SK-N-SH (cell line): ENCODE measurements around the gene ADCYAP1R1. TPM values are rescaled to one million over a fixed set of nuclear protein-coding genes. Genes with fewer than 3 reads are reported as not detected.

Experiments used
- CTCF ChIA-PET: fragments of 300-600, 350-600 bp; formaldehyde crosslinking; extraction: SDS; loops from one replicate; lab custom pipeline; 2021; lab: Yijun Ruan, JAX
- POLR2A ChIA-PET: fragments of 350-600 bp; sonication (Branson Sonifier 250); formaldehyde crosslinking; extraction: SDS; loops from one replicate; lab custom pipeline; 2020; ENCODE audit warnings: antibody characterized with exemption, inconsistent platforms; lab: Yijun Ruan, JAX
- DNase-seq: peaks from one replicate; pipeline ENCODE4 v3.0.0; 2012
- H2AFZ ChIP-seq: fragments of 200-600 bp; sonication (generic); 2 replicates; pipeline ENCODE4 v1.8.1; 2016; ENCODE audit warnings: antibody characterized with exemption, mild to moderate bottlenecking, low read depth
- H3F3A ChIP-seq: fragments of 200-600 bp; sonication (generic); replicated peaks from 2 replicates; pipeline ENCODE3; 2016; ENCODE audit warnings: antibody characterized with exemption, mild to moderate bottlenecking; ENCODE audit not compliant: insufficient read depth
- H3K27ac ChIP-seq, 2 experiments: fragments of 200-500 bp in 1 of 2; fragments of 200-600 bp in 1 of 2; sonication (Bioruptor generic) in 1 of 2; sonication (generic), shearing (Covaris generic) in 1 of 2; 2 replicates each; pipeline versions ENCODE4 v1.5.1 to v1.6.1; 2014 to 2016; ENCODE audit warnings: low read depth in 2 of 2, inconsistent platforms in 1 of 2, low read length in 1 of 2, mild to moderate bottlenecking in 1 of 2, mixed read lengths in 1 of 2
- H3K27me3 ChIP-seq: fragments of 200-600 bp; sonication (generic), shearing (Covaris generic); 2 replicates; pipeline ENCODE4 v1.6.1; 2016; ENCODE audit warnings: mixed run types; ENCODE audit not compliant: insufficient read depth
- H3K36me3 ChIP-seq, 2 experiments: fragments of 200-500 bp in 1 of 2; fragments of 200-600 bp in 1 of 2; sonication (Bioruptor generic) in 1 of 2; sonication (generic) in 1 of 2; replicated peaks in 1 of 2; 2 replicates each; pipeline versions ENCODE3 to v1.5.1; 2014 to 2016; ENCODE audit warnings: low read length in 1 of 2, mild to moderate bottlenecking in 1 of 2; ENCODE audit not compliant: insufficient read depth in 2 of 2, control insufficient read depth in 1 of 2
- H3K4me1 ChIP-seq, 2 experiments: fragments of 200-500 bp in 1 of 2; fragments of 200-600 bp in 1 of 2; sonication (Bioruptor generic) in 1 of 2; sonication (generic), shearing (Covaris generic) in 1 of 2; 2 replicates each; pipeline versions ENCODE4 v1.5.1 to v1.6.1; 2014 to 2016; ENCODE audit warnings: low read depth in 1 of 2, low read length in 1 of 2, mixed run types in 1 of 2; ENCODE audit not compliant: insufficient read depth in 2 of 2, control insufficient read depth in 1 of 2
- H3K4me2 ChIP-seq: fragments of 200-600 bp; sonication (generic), shearing (Covaris generic); 2 replicates; pipeline ENCODE4 v1.6.1; 2017; ENCODE audit warnings: mixed run types
- H3K4me3 ChIP-seq, 2 experiments: fragments of 200-500 bp in 1 of 2; fragments of 200-600 bp in 1 of 2; sonication (Bioruptor generic) in 1 of 2; sonication (generic), shearing (Covaris generic) in 1 of 2; 2 replicates each; pipeline versions ENCODE4 v1.5.1 to v1.8.1; 2014 to 2016; ENCODE audit warnings: low read depth in 2 of 2, inconsistent platforms in 1 of 2, low read length in 1 of 2, mild to moderate bottlenecking in 1 of 2, mixed read lengths in 1 of 2, moderate library complexity in 1 of 2
- H3K79me2 ChIP-seq: fragments of 200-600 bp; sonication (generic); 2 replicates; pipeline ENCODE4 v1.8.1; 2017; ENCODE audit warnings: mild to moderate bottlenecking; ENCODE audit not compliant: insufficient read depth
- H3K9ac ChIP-seq: fragments of 200-600 bp; sonication (generic); 2 replicates; pipeline ENCODE4 v1.6.1; 2017; ENCODE audit warnings: mixed run types
- H3K9me2 ChIP-seq: fragments of 200-600 bp; sonication (generic); 2 replicates; pipeline ENCODE4 v1.6.1; 2017; ENCODE audit warnings: mixed run types
- H3K9me3 ChIP-seq: fragments of 200-600 bp; sonication (generic); 2 replicates; pipeline ENCODE4 v1.6.1; 2017; ENCODE audit warnings: mixed run types, mild to moderate bottlenecking, moderate library complexity
- H4K20me1 ChIP-seq: fragments of 200-600 bp; sonication (generic); 2 replicates; pipeline ENCODE4 v1.6.1; 2017; ENCODE audit warnings: mild to moderate bottlenecking, mixed run types; ENCODE audit not compliant: insufficient read depth
- CHD2 ChIP-seq: fragments of 150-350 bp; IDR thresholded peaks from 2 replicates; pipeline ENCODE4 v1.6.1; 2018; ENCODE audit warnings: low read length; ENCODE audit not compliant: partially characterized antibody
- EP300 ChIP-seq, 2 experiments: IDR thresholded peaks; 2 replicates each; pipeline versions ENCODE4 v1.4.0 to v1.6.1; 2012; ENCODE audit warnings: borderline replicate concordance in 1 of 2, low read depth in 1 of 2, low read length in 1 of 2
- JUND ChIP-seq: IDR thresholded peaks from 2 replicates; pipeline ENCODE4 v1.4.0; 2012
- RAD21 ChIP-seq: IDR thresholded peaks from 2 replicates; pipeline ENCODE4 v1.6.1; 2012; ENCODE audit warnings: mild to moderate bottlenecking, low read length
- RCOR1 ChIP-seq: fragments of 150-350 bp; IDR thresholded peaks from 2 replicates; pipeline ENCODE4 v1.6.1; 2017; ENCODE audit warnings: antibody characterized with exemption, low read length
- RFX5 ChIP-seq: IDR thresholded peaks from 2 replicates; pipeline ENCODE4 v1.6.1; 2012; ENCODE audit warnings: mild to moderate bottlenecking, improper control_type of control experiment, low read length
- SIN3A ChIP-seq: IDR thresholded peaks from 2 replicates; pipeline ENCODE4 v1.6.1; 2012; ENCODE audit warnings: low read depth, mild to moderate bottlenecking, low read length, moderate library complexity, borderline replicate concordance
- TAF1 ChIP-seq: IDR thresholded peaks from 2 replicates; pipeline ENCODE4 v1.6.1; 2012; ENCODE audit warnings: low read depth, mild to moderate bottlenecking, low read length, moderate library complexity, borderline replicate concordance
- TCF12 ChIP-seq: IDR thresholded peaks from 2 replicates; pipeline ENCODE4 v1.4.0; 2012
- WGBS: methylation state at CpG from one replicate; pipeline ENCODE4 v1.1.6; 2017; ENCODE audit warnings: low lambda C conversion rate; 5-methylcytosine and 5-hydroxymethylcytosine counted together
- polyA plus RNA-seq, 3 experiments: library from polyadenylated mRNA; depleted of rRNA; stranded (reverse); fragments of >200 nt; gene quantifications; 2 replicates each; pipeline ENCODE4 v1.2.3, GENCODE V29; 2012
- TF ChIP-seq, protein P1 (sequence below): IDR thresholded peaks from 2 replicates; pipeline ENCODE4 v1.6.1; 2012; ENCODE audit warnings: mild to moderate bottlenecking, low read depth, low read length, moderate library complexity
- TF ChIP-seq, protein P2 (sequence below): fragments of 150-350 bp; IDR thresholded peaks from 2 replicates; pipeline ENCODE4 v1.6.1; 2017; ENCODE audit warnings: antibody characterized with exemption, low read length, low read depth, borderline replicate concordance
- TF ChIP-seq, protein P3 (sequence below): IDR thresholded peaks from 2 replicates; pipeline ENCODE4 v1.4.0; 2012; ENCODE audit warnings: low read depth, borderline replicate concordance

The ADCYAP1R1 gene
- polyA plus RNA-seq, 1 of the 3 experiments (the other 2 are of a cell fraction) = 0.08 TPM

DNA sequence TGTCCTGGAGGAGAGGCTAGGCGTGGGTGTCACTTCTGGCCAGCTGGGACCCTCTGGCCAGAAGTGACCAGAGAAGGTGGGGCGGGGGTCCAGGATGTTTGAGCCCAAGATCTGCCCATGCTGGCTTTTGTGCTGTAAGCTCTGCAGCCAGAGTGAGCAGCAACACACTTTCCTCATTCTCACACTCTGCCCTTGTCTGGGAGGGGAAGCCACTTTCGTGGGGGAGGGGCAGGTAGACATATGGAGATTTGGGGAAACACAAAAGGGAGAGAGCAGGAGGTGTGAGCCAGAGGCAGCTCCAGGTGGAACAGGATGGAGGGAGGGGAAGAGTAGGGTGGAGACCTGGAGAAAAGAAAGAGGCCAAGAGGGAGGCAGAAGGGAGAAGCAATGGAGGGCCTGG is 31.5 kb upstream of the ADCYAP1R1 start (continued):
- TF ChIP-seq, protein P1, sequence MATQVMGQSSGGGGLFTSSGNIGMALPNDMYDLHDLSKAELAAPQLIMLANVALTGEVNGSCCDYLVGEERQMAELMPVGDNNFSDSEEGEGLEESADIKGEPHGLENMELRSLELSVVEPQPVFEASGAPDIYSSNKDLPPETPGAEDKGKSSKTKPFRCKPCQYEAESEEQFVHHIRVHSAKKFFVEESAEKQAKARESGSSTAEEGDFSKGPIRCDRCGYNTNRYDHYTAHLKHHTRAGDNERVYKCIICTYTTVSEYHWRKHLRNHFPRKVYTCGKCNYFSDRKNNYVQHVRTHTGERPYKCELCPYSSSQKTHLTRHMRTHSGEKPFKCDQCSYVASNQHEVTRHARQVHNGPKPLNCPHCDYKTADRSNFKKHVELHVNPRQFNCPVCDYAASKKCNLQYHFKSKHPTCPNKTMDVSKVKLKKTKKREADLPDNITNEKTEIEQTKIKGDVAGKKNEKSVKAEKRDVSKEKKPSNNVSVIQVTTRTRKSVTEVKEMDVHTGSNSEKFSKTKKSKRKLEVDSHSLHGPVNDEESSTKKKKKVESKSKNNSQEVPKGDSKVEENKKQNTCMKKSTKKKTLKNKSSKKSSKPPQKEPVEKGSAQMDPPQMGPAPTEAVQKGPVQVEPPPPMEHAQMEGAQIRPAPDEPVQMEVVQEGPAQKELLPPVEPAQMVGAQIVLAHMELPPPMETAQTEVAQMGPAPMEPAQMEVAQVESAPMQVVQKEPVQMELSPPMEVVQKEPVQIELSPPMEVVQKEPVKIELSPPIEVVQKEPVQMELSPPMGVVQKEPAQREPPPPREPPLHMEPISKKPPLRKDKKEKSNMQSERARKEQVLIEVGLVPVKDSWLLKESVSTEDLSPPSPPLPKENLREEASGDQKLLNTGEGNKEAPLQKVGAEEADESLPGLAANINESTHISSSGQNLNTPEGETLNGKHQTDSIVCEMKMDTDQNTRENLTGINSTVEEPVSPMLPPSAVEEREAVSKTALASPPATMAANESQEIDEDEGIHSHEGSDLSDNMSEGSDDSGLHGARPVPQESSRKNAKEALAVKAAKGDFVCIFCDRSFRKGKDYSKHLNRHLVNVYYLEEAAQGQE = no peak
- no peak for TF ChIP-seq RAD21
- TF ChIP-seq RCOR1 = no peak
- TF ChIP-seq TCF12 = no peak
- TF ChIP-seq, protein P2, sequence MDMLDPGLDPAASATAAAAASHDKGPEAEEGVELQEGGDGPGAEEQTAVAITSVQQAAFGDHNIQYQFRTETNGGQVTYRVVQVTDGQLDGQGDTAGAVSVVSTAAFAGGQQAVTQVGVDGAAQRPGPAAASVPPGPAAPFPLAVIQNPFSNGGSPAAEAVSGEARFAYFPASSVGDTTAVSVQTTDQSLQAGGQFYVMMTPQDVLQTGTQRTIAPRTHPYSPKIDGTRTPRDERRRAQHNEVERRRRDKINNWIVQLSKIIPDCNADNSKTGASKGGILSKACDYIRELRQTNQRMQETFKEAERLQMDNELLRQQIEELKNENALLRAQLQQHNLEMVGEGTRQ = no peak

DNA sequence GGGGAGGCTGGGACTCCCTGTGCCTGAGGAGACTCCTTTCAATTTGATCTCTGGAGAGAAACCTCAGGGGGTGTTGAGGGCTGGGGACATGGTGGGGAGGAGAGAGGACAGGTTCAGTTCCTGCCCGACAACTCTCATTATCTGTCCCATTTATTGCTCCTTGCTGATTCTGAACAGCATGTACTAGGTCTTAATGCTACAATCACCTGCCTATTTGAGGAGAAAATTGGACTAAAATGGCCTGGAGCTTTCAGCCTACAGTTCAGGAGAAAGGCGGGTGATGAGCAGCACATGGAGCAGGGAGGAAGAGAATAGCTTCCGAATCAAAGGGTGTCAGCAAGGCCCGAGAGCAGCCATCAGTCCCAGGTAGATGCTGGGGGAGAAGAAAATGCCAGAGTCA is 30.0 kb upstream of the ADCYAP1R1 start:
- H2AFZ ChIP-seq = no peak overlapping the region
- H3K4me2 ChIP-seq = no peak overlapping the region
- H3K4me3 ChIP-seq = no peak overlapping the region
- H3K9me2 ChIP-seq = no peaks in the 10 kb centered on the region
- peaks cover 0 to 4% of the 10 kb centered on the region in 2 experiments; a peak in 2 of 4 replicates for H3K4me1 ChIP-seq
- H4K20me1 ChIP-seq = no peaks in the 10 kb centered on the region
- no peaks in the 10 kb centered on the region for H3K9me3 ChIP-seq
- CTCF ChIA-PET = interaction anchor here (0.6 to 1.1 kb wide), 3 partner anchors 44 to 101 kb away, joined by 3 read pairs; no protein-coding TSS in a partner anchor
- no peak for DNase-seq
- WGBS = 48% methylated on average over 4 of the region's 4 CpGs
- no peak overlapping the region for H3K27ac ChIP-seq
- H3F3A ChIP-seq = no peaks in the 10 kb centered on the region
- POLR2A ChIA-PET = no interaction called here
- no peak overlapping the region for H3K9ac ChIP-seq
- no peaks in the 10 kb centered on the region for H3K79me2 ChIP-seq
- TF ChIP-seq SIN3A (no peak), JUND (no peak), RFX5 (no peak), CHD2 (no peak), TAF1 (no peak), RAD21 (no peak), RCOR1 (no peak), EP300 (IDR thresholded peaks at IDR 0.05; ENCODE audit: borderline replicate concordance in 1 of 2, low read depth in 1 of 2, low read length in 1 of 2) (no peak)
- TF ChIP-seq, protein P3, sequence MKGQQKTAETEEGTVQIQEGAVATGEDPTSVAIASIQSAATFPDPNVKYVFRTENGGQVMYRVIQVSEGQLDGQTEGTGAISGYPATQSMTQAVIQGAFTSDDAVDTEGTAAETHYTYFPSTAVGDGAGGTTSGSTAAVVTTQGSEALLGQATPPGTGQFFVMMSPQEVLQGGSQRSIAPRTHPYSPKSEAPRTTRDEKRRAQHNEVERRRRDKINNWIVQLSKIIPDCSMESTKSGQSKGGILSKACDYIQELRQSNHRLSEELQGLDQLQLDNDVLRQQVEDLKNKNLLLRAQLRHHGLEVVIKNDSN = no peak
- peaks cover 15% of the 10 kb centered on the region for H3K27me3 ChIP-seq
- no peaks in the 10 kb centered on the region for H3K36me3 ChIP-seq
